Spleen (tissue), 7 donors: ENCODE data around the gene MICAL3.

Experiments used
- CTCF ChIP-seq, 11 experiments: fragments of 200-600 bp in 7 of 11; fragments of 450-650 bp in 4 of 11; sonication (generic) in 4 of 11; IDR thresholded peaks in 8 of 11; conservative IDR thresholded peaks in 3 of 11; 1 replicate in 7 of 11; 2 replicates in 4 of 11; pipeline versions ENCODE4 v1.4.0 to v1.8.0; 2016 to 2021; ENCODE audit warnings: antibody characterized with exemption in 11 of 11, inconsistent platforms in 4 of 11, mild to moderate bottlenecking in 1 of 11
- POLR2A ChIP-seq, 3 donors: fragments of 450-650 bp; IDR thresholded peaks; one replicate each; pipeline ENCODE4 v1.5.1; 2017; ENCODE audit warnings: antibody characterized with exemption in 3 of 3, mild to moderate bottlenecking in 1 of 3
- POLR2AphosphoS5 ChIP-seq, 3 donors: sonication (generic); formaldehyde crosslinking; IDR thresholded peaks; one replicate each; pipeline ENCODE4 v1.5.1; 2017; ENCODE audit warnings: antibody characterized with exemption in 3 of 3
- donor health status: DM: no; HTN: no; CAD: no; lungs with moderate emphysema.
- donor health status: DM: no; HTN: no; CAD: no.
- donor health status: DM: no; HTN: no; CAD: no.

GRCh38 chr22:17997456-17997855, 26.9 kb downstream of the MICAL3 start:
- TF ChIP-seq CTCF (IDR thresholded peaks at IDR 0.05 in 8 of 11, conservative IDR thresholded peaks at IDR 0.05 in 3 of 11) (no peak), POLR2A (IDR thresholded peaks at IDR 0.05) (no peak), POLR2AphosphoS5 (IDR thresholded peaks at IDR 0.05) (no peak)
